HG03571 (cell line): ENCODE data around the gene HTR3B.
"Not testable (repeated sequence)": the region's sequence is repeated elsewhere in the genome, so short reads cannot be mapped to it uniquely, and the experiment has no call there.

Experiments
- ATAC-seq: cut with Tn5 transposase; IDR thresholded peaks from one replicate; pipeline ENCODE4 v1.9.1; 2021; ENCODE audit not compliant: unreplicated experiment

The HTR3B gene

GRCh38 chr11:113942256-113942655 lies 37.7 kb downstream of the HTR3B start:
- no peak for ATAC-seq

DNA sequence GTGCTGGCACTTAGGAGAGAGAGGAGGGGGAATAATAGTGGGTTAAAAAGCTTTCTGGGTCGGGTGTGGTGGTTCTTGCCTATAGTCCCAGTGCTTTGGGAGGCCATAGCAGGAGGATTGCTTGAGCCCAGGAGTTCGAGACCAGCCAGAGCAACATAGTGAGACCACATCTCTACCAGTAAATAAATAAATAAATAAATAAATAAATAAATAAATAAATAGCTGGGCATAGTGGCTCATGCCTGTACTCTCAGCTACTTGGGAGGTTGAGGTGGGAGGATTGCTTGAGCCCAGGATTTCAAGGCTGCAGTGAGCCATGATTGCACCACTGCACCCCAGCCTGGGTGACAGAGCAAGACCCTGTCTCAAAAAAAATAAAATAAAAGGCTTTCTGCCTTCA lies 41.6 kb downstream of the HTR3B start:
- not testable (repeated sequence) for ATAC-seq

DNA sequence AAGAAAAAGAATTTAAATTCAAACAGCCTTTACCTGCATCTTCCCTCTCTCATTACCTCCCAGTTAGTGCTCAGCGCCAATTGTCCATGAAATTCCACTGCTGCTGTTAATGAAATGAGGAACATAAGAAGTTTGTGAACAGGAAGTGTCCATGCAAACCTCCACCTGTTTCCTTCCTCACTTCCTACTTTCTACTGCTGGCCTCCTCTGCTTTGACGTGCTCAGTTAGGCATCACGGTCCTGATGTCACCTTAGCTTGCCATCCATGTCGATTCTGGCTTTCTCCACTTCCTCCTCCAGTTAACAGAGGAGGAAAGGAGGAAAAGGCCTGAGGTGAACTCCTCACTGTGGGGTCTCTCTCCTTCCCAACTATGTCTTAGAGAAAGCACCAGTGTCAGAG lies 43.4 kb downstream of the HTR3B start:
- no peak for ATAC-seq

DNA sequence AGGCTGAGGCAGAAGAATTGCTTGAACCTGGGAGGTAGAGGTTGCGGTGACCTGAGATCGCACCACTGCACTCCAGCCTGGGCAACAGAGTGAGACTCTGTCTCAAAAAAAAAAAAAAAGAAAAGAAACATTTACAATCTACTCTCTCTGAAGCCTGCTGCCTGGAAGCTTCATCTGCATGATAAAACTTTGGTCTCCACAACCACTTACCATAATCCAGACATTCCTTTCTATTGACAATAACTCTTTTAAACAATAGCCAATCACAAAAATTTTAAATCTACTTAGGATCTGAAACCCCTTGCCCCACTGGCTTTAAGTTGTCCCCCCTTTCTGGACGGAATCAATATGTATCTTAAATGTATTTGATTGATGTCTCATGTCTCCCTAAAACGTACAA lies 45.3 kb downstream of the HTR3B start:
- no peak for ATAC-seq

GRCh38 chr11:113951537-113951936 lies 46.9 kb downstream of the HTR3B start:
- ATAC-seq, result no peak

GRCh38 chr11:113952070-113952469 lies 47.5 kb downstream of the HTR3B start:
- no peak for ATAC-seq

GRCh38 chr11:113952588-113952987 lies 48.0 kb downstream of the HTR3B start:
- no peak for ATAC-seq

DNA sequence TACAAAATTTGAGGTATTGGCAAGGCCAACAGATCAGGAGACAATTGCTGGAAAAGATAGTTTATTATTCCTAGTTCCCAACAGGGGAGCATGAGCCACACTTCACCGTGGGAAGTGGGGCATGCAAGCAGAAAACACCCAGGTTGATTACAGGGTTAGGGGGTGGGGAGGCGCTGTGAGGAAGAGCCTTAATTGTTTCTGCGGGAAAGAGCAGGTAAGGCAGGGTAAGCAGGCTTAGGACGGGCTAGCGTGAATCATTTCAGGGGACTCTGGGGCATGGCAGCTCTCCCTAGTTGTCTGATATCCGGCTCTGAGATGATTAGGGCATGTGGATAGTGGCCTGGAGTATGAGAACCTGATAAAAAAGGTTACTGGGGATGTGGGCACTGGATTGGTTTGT lies 49.6 kb downstream of the HTR3B start:
- no peak for ATAC-seq

- no peak for ATAC-seq
These were observed 52.4 kb downstream of the HTR3B start for GRCh38 chr11:113956986-113957385.

DNA sequence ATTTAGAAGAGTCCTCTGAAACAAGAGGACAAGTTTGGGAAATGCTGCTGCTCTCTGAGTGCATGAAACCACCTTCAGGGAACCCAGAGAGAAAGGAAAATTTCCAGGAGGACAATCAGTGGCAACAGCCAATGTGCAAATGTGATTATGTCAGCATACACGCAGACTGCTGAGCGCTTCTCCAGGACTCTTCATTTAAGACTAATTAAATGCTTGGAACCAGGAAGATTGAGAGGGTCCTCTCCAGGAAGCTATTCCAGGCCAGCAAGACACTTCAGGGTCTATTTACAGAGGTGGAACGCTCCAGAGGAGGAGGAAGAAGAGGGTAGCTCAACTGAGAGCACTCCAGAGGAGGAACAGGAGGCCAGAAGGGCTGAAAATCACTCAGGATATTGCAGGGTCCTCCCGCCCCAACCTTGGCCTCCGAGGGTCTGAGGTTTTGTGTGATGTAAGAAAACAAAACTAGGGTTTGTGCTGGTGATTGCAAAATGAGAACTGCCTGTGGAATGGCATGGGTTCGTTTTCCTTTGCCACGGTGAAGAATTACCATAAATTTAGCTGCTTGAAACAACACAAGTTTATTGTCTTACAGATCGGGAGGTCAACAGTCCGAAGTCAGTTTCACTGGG lies 56.2 kb downstream of the HTR3B start:
- no peak for ATAC-seq

GRCh38 chr11:113967361-113967760 lies 62.8 kb downstream of the HTR3B start:
- ATAC-seq, result no peak

DNA sequence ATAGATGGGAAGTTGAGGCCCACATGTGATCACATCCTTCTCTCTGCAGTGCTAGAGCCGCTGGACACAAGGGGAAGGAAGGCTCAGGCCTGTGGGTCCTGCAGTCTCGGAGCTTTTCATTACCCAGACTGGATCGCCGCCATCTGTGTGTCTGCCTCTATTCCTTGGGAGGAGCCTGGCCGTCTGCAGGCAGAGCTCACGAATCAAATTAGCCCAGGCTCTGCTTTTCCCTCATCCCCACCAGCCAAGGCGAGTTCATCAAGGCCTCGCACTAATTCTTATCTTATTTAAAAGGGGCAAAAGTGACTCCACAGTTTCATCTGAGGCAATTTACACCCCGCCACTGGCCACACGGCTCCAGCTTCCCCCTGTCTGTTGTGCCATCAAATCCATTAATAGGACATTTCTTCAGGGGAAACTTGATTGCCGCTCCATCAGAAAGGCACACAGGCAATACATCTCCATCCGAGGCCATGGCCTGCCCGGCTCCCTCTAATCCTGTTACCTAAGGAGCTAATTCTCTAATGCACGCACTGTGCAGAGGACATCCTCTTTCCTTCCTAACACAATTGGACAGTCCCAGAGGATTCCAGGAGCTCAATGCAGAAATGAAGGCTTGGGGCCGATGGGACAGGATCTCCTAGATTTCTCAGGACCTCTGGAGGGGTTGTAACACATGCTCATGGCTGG lies 67.1 kb downstream of the HTR3B start:
- no peak for ATAC-seq

GRCh38 chr11:113974741-113975470 lies 70.3 kb downstream of the HTR3B start, which contains the start of gene HTR3A:
Gene HTR3A (plus strand): TSS chr11:113975108. CDS start chr11:113975326, 218 bp downstream.
- no peak for ATAC-seq

- ATAC-seq, result no peak
These were observed 72.5 kb downstream of the HTR3B start for GRCh38 chr11:113977071-113977490.

GRCh38 chr11:113977701-113978100 lies 73.1 kb downstream of the HTR3B start:
- no peak for ATAC-seq

DNA sequence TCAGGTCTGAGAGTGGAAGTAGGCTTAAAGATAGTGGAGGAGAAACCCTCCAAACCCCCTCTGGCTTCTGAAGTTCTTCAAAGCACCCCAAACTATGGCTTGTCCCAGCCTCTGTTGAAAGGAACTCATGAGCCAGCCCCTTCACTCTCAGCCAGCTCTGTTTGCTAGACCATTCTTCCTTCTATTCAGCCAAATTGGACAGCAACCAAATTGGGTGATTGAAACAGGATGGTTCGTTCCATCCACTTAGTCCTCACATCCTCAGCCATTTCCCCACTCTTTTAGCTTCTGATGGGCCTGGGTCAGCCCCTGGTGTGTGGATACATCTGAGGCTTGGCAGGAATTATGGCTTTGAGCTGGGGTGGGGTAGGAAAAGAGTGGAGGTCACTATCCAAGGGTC lies 74.8 kb downstream of the HTR3B start:
- no peak for ATAC-seq

GRCh38 chr11:113980785-113981184 lies 76.2 kb downstream of the HTR3B start:
- ATAC-seq, result no peak

DNA sequence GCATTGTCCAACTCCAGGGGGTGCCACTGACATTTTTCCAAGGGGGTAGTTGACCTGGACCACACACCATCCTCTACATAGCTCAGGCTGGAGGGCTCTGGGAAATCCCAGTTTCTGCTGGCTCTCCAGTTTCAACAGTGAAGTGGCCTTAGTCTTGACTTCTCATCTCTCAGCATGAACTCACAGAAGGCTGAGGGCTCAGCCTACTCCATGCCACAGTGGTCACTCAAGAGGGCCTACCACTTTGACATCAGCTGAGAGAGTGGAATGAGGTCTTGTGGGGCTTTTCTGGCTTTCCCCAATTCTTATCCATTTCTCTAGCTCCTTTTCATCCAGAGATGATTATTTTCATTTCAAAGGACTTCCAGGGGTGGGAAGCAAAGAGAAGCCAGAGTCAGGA lies 77.7 kb downstream of the HTR3B start:
- no peak for ATAC-seq

DNA sequence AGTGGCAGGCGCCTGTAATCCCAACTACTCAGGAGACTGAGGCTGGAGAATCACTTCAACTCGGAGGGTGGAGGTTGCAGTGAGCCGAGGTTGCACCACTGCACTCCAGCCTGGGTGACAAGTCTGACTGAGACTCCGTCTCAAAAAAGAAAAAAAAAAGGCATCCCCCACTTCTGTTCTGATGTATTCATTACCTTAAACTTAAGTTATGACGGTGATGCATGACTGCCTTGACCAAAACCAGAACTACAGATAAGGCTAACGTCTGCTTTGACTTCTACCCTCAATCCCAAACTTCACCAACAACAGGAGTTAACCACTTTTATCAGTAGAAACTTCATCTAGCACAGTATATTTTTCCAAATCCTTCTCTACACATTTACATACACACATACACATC lies 80.2 kb downstream of the HTR3B start:
- no peak for ATAC-seq

DNA sequence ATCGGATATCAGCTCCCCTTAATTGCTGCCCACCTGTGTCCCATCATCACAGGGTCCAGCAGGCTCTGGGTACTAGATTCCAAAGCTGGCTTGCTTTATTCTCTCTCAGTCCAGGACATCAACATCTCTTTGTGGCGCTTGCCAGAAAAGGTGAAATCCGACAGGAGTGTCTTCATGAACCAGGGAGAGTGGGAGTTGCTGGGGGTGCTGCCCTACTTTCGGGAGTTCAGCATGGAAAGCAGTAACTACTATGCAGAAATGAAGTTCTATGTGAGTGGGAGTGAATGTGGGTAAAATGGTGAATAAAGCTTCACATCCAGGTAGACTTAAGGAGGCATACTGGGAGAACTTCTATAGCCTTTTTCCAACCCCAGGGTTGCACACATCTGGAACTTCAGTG lies 81.3 kb downstream of the HTR3B start:
- ATAC-seq, result no peak

DNA sequence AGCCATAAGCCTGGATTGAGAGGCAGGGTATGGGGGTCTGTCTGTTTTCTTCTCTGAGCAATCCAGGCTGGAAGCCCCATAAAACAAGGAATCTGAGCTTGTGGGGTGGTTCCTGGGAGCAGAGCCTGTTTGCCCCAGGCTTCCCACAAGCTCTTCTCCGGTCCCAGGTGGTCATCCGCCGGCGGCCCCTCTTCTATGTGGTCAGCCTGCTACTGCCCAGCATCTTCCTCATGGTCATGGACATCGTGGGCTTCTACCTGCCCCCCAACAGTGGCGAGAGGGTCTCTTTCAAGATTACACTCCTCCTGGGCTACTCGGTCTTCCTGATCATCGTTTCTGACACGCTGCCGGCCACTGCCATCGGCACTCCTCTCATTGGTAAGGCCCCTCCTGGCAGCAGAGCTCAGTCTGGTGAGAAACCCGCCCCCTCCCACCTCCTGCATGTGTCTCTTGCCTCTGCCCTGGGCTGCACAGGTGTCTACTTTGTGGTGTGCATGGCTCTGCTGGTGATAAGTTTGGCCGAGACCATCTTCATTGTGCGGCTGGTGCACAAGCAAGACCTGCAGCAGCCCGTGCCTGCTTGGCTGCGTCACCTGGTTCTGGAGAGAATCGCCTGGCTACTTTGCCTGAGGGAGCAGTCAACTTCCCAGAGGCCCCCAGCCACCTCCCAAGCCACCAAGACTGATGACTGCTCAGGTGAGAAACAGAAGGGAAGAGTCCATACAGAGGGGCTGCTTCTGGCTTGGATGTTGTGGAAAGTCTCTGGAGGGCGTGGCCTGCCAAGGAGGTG lies 82.0 kb downstream of the HTR3B start:
- no peak for ATAC-seq
